NT2/D1 (cell line): Measurements from ENCODE around the gene KRT17.

Experiments
- SUZ12 ChIP-seq: IDR thresholded peaks from 2 replicates; pipeline ENCODE4 v1.6.1; 2011; ENCODE audit not compliant: insufficient read length, insufficient read depth; ENCODE audit errors: extremely low read depth
- YY1 ChIP-seq: IDR thresholded peaks from 2 replicates; pipeline ENCODE4 v1.6.1; 2011; ENCODE audit not compliant: insufficient read length, insufficient read depth
- ZNF274 ChIP-seq: IDR thresholded peaks from 2 replicates; pipeline ENCODE4 v1.6.1; 2011; ENCODE audit warnings: mild to moderate bottlenecking, low read depth, low read length

- TF ChIP-seq ZNF274 (no peak), SUZ12 (no peak), YY1 (no peak)
Measured at GRCh38 chr17:41664172-41664457, 39.7 kb upstream of the KRT17 start.
